HG02840 (cell line): ENCODE data around the gene MPO.

Experiments
- ATAC-seq: cut with Tn5 transposase; IDR thresholded peaks from one replicate; pipeline ENCODE4 v1.9.1; 2021; ENCODE audit warnings: mild to moderate bottlenecking, moderate library complexity, moderate number of reproducible peaks; ENCODE audit not compliant: unreplicated experiment, low FRiP score

Gene MPO

GRCh38 chr17:58307468-58308172, 26.9 kb upstream of the MPO start:
- ATAC-seq: no peak

- ATAC-seq: no peak
Observed at GRCh38 chr17:58306131-58306951, 25.6 kb upstream of the MPO start.

- ATAC-seq: no peak
Observed at GRCh38 chr17:58305626-58306025, 24.9 kb upstream of the MPO start.

- ATAC-seq: no peak
Observed at GRCh38 chr17:58304750-58305486, 24.2 kb upstream of the MPO start.

GRCh38 chr17:58303971-58304749, 23.4 kb upstream of the MPO start:
- no peak for ATAC-seq

- no peak for ATAC-seq
Observed at GRCh38 chr17:58302919-58303585, 22.3 kb upstream of the MPO start.

- ATAC-seq: no peak
Observed at GRCh38 chr17:58302171-58302918, 21.6 kb upstream of the MPO start.

GRCh38 chr17:58301504-58302150, 20.9 kb upstream of the MPO start:
- no peak for ATAC-seq

GRCh38 chr17:58300336-58300735, 19.6 kb upstream of the MPO start:
- no peak for ATAC-seq

GRCh38 chr17:58294034-58294433, 13.3 kb upstream of the MPO start:
- ATAC-seq: no peak

GRCh38 chr17:58291246-58291645, 10.5 kb upstream of the MPO start:
- ATAC-seq: no peak

- ATAC-seq: no peak
Observed at GRCh38 chr17:58289869-58290268, 9.1 kb upstream of the MPO start.

- ATAC-seq: no peak
Observed at GRCh38 chr17:58285422-58285810, 4.7 kb upstream of the MPO start.

GRCh38 chr17:58284613-58285421, 4.1 kb upstream of the MPO start:
- ATAC-seq: no peak

- ATAC-seq: no peak
Observed at GRCh38 chr17:58283674-58284612, 3.2 kb upstream of the MPO start.

GRCh38 chr17:58282442-58282841, 1.7 kb upstream of the MPO start:
- no peak for ATAC-seq

- ATAC-seq: no peak
Observed at GRCh38 chr17:58281511-58282011, 826 bp upstream of the MPO start.
